Measurements from ENCODE around the gene NCAM1.

The NCAM1 gene

DNA sequence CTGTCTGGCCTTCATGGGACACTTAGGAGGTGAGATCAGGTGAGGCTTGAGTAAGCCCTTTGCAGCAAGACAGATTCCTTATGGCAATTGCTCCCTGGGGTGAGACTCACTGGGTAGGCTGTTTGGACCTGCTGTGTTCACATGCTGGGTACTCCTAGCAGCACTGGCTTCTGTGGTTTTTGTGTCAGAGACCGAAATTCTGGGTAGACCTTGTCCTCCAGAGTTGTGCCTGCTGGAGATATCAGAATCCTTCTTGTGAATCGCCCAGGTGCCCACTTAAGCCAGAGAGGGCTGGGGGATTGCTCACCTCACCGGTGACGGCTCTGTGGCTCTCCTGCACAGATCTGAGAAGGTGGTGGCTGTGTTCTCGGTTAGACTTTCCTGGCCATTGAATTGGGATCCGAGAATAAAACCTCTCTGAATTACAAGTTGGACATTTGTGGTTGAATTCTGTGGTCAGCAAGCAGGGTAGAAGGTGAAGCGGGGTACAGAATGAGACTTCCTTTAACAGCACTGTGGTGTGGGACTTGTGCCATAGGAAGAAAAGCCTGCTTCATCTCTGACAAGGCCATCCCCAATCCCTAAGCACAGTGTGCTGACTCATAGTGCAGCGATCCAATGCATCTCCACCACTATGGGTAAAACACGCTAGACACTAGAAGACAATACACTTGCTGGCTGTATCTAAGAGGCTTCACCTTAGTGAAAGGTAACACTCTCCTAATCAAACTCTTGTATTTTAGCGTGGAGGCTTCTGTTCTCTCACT is 300.7 kb downstream of the NCAM1 start:
- DNase-seq, result no peak

DNA sequence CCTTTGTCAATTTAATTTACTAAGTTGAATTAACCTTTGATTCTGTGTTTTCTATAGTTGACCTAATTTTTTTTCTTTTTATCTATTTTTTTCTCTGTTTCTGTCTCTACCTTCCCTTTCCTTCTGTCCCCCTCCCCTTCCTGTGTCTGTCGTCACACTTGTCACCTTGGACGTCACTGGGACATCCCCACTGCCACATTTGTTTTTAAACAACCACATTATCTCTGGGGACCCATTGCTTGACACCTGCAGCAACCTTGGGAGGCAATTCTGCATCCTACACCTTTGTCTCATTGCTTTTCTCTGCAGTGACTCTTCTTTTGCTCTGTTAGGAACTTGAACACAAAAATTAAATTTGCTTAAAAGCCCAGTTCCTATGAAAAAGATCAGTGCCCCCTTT is 301.4 kb downstream of the NCAM1 start:
- no peak for DNase-seq

DNA sequence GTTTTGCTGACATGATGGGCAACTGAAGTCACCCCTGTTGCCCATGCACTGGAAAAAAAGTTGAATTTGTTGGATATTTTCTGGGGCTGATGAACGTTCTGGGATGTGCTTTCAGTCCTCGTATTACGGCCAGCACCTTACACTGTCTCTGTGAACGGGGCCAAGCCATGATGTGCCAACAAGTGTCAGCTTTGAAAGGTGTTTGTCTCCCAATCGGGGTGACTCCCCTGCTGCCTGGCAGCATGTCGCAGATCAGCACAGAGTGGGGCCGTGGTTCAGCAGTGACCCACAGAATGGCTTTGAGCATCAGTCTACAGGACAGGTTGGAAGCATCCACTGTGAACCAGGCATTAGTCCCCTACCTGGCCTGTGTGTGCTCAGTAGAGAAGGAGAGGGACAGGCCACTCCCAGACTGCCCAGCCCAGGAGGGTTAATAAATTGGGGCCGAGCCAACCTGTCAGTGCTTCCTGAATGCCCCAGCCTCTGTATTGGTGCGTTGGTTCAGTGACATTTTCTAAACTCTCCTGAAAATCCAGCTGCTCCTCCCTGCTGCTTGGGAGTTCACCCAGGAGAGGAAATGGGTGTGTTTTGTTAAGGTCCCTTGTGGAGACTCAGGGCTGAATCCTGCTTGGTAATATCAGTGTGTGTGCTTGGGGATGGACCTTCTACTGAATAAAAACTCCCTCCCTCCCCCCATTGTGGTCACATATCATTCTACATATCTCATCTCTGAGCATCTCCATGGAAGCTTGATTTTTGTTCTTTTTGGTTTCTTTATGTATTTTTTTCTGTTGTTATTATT is 302.4 kb downstream of the NCAM1 start:
- no peak for DNase-seq

DNA sequence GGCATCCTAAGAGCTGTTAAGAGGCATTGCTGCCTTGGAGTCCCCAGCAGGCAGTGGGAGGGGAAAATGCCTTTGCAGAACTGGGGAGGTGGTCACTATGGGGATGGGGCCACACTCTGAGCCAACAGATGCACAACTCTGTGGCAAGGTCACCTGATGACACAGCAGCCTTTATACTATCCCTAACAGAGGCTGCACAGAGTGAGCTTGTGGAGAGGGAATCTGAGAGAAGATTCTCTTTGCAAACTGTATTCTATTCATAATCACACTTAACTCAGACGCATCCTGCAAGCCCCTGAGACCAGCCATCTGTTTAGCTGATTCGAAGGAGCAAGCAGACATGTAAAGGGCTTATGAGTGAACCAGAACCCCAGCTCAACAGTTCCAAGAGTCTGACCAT is 304.1 kb downstream of the NCAM1 start:
- no peak for DNase-seq

DNA sequence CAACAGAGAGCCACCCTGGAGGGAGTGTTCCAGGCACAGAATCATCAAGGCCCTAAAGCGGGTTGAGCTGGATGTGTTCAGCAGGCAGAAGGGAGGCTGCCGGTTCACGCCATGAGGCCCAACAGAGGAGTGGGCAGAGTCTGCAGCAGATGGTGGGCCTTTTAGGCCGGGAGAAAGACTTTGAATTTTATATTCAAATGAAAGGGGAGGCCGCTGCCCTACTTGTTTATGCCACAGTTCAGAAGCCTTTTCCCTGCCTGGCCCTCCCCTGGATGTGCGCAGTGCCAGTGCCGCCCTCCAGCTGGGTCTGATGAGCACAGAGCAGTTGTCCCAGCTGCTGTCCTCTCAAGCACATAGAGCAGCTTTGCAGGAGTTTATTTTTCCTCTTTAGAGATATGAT is 306.3 kb downstream of the NCAM1 start:
- no peak for DNase-seq

DNA sequence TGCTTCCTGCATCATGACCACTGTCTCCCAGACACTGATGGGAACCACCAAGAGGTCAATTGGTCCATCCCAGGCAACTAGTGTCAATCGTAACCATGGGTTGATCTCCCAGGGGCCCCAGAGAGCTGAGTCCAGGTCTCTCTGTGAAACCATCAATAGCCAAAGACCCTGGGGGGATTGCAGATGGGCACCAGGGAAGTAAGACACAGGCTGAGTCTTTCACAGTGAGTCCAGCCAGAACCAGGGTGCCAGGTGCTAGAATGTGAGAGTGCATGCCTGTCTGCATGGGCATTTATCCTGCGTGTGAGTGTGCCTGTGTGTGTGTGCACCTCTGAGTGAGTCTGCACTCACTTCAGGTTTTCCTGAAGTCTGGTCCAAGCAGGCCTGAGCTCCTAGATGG is 307.9 kb downstream of the NCAM1 start:
- DNase-seq, result no peak

DNA sequence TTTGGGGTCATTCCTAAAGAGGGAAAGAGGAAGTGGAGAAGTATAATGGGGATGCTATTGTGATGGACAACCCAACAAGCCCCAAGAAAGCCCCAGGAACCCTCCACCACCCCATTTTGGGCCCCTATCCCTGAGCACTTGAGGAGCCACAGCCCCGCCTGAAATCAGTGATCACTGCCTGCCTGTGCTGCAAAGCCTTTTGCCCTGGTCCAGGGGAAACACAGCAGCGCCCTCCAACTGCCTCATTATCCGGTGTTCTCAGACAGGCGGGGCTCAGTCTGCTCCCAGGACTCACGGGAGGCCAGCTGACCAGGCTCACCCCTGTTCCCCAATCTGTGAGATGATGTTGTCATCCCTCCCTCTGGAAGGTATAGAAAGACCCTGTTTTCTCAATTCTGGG is 308.4 kb downstream of the NCAM1 start:
- no peak for DNase-seq

DNA sequence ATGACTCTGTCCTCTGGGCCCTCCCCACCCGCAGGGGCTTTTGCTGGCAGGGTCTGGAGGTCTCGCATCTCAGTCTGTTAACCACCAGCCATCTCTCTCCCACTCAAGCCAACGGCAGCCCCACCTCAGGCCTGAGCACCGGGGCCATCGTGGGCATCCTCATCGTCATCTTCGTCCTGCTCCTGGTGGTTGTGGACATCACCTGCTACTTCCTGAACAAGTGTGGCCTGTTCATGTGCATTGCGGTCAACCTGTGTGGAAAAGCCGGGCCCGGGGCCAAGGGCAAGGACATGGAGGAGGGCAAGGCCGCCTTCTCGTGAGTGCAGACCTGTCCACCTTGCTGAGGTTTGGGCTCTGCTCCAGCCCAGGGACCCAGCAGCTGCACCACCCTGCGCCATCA is 308.9 kb downstream of the NCAM1 start:
- DNase-seq, result no peak

DNA sequence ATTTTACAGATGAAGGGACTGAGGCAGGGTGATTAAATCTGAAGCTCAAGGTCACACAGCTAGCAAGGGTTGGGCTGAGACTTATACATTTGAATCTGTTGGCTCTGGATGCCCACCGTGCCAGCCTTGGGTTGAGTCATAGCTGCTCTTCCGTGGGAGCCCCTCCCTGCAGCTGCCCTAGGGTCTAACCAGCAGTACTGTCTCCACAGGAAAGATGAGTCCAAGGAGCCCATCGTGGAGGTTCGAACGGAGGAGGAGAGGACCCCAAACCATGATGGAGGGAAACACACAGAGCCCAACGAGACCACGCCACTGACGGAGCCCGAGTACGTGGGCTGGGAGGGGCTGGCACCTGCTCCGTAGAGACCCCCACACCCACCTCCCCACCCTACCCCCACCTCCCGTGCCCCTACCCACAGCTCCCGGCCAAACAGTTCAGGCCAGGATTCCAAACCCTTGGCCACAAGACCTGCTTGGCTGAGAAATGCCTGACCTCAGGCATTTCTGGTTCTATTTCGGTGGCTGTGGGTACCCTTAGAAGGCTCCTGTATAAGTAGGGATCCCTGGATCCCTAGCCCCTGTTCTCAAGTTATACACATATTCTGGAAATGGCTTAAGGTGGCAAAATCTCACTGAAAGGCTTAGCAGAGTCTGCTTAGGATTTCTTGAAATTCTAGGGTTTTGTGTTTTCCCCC is 310.5 kb downstream of the NCAM1 start:
- DNase-seq, result no peak

DNA sequence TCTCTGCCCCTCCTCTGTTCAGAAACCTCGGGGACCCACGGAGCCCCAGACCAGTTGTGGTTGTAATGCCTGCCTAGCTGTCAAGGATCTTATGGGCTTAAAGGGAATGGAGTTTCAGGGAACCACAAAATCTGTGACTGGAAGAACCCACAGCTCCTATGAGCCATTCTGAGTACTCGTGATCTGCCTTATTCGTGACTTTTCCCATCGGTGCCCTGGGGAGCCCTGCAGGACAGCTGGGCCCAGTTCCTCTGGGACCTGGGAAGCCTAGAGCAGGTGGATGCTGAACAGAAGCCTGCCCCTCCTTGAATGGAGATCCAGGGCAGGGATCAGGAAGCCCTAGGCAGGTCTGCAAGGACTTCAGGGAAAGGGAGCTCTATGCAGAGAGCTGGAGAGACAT is 311.1 kb downstream of the NCAM1 start:
- no peak for DNase-seq

DNA sequence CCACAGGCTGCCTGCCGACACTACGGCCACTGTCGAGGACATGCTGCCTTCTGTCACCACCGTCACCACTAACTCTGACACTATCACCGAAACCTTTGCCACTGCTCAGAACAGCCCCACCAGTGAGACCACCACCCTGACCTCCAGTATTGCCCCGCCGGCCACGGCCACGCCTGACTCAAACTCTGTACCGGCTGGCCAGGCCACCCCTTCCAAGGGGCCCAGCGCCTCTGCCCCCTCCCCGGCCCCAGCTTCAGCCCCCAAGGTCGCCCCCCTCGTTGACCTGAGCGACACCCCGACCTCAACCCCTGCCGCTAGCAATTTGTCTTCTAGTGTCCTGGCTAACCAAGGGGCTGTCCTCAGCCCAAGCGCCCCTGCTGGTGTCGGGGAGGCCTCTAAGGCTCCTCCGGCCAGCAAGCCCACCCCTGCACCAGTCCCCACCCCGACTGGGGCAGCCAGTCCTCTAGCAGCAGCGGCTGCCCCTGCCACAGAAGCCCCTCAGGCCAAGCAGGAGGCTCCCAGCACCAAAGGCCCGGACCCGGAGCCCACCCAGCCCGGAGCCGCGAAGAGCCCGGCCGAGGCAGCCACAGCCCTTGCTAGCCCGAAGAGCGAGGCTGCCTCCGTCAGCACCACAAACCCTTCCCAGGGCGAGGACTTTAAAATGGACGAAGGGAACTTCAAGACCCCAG is 311.9 kb downstream of the NCAM1 start:
- no peak for DNase-seq

DNA sequence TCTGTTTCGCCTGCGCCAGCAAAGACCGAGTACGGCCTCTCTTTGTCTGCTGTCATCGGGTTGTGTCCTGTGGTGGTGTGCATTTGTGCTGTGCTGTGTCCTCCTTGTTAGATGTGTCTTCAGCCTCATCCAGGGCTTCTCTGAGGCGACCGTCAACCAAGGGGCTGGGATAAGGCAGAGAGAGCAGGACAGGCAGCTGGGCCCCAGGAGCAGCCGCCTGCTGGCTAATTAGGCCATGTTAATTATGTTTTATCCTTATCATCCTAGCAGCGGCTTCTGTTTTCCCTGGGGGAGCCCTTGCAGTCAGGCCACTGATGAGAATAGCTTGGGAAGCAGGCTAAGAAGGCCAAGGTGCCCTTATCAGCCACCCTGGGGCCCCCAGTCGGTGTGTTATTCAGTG is 312.5 kb downstream of the NCAM1 start:
- no peak for DNase-seq

DNA sequence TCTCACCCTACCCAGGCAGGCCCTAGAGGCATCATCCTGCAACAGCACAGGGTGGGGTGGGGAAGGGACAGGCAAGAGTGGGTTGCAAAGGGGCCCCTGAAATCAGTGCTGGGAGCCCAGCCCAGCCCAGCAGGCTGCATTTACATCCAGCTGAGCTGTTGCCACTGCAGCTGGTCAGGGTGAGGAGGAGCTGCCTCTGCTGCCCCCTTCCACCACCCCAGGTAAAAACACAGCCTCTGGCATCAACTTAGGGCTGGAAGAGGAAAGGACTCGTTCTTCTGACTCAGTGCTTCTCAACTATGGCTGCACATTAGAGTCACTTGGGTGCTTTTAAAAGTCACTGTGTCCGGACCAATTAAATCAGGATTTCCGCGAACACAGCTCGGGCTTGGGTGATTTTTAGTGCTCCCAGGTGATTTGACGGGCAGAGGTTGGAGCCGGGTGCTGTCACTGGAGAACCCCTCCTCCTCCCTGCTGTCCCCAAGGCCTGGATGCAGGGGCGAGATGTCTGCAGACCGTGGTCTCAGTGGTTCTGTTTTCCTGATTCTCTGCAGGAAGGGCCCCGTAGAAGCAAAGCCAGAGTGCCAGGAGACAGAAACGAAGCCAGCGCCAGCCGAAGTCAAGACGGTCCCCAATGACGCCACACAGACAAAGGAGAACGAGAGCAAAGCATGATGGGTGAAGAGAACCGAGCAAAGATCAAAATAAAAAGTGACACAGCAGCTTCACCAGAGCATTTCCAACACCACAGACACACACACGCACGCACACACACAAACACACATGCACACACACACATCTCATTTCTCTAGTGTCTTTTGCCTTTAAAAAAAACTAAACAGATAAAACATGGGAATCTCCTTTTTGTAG is 313.7 kb downstream of the NCAM1 start:
- DNase-seq, result no peak

DNA sequence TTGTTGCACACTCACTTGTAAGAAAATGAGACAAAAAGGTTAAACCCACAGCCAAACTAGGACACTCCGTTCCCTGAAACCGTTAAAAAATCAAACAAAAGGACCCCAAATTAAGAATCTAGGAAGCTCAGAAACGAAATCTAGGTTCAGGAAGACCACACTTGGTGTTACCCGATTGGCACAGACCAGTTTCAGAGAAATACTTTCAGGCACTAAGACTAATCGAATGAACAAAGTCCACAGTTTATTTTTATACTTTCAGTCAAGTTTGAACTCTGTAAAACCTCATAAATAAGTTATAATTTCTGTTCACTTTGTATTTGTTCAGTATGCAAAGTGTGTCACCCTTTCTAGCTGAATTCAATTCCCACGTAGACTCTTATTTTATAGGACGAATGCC is 314.4 kb downstream of the NCAM1 start:
- DNase-seq, result no peak

DNA sequence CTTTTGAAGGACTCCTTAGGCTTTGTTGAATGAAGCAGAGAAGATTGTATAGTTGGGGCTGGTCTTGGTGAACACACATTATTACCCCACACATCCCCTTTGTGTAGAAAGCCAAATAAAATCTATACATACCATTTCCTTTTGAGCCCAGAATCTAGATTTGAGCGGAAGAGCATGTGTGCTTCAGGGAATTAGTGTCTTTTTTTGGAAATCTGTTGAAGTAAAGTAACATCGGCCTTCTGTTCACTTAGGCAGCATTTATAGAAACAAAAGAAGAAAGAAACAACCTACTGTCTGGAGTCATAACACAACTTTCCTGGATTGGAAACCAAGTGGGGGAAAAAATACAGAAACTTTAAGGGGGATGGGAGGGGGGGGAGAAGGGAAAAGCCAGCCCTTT is 315.2 kb downstream of the NCAM1 start:
- DNase-seq, result no peak

DNA sequence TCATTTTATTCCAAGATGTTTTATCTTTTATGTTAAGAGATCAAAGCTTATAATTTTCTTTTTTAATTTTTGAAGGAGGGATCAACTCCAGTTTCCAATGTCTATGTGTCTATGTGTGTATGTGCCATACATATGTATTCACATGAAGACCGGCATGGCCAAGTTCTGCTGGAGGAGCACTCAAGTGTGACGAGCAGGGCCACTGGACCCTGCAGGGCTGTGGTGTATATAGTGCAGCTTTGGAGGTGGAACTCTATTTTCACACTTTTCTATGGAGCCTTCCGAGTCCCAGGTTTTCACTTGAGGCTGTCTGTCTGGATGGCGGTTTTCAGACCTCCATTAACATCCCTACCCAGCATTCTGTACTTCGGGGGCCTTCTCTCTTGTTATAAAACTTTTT is 316.7 kb downstream of the NCAM1 start:
- no peak for DNase-seq

DNA sequence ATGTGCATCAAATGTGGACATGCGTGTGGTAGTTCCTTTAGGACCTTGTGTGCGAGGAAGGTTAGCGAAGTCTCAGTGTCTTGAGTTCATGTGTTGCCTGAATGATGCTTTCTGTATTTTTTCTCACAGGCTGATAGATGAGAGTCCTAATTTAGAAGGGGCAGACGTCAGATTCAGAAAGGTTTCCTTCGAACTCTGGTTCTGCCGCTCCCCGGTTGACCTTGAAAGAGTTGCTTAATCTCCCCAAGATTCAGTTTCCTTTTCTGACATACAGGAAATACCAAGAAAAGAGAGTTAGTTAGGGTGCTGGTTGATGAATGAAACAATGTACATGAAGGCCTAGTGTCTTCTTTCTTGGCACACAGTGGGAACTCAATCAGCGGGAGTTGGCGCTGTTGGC is 317.3 kb downstream of the NCAM1 start:
- no peak for DNase-seq

DNA sequence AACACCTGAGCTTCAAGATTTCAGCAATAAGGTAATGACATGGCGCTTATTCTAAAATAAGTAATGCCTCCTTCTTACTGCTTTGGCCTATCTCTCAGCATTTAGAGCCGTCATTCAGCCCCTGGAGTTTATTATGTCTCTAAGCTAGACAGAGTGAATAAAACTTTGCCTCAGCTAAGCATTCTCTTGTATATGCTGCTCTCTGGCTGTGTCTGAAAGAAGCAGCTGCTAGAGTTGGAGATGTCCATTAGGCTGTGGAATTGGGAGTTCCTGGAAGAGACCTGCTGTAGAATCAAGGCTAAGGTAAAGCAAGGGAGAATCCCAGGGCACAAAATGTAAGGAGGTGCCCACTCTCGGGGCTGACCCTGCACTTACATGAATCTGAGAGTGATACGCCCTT is 317.7 kb downstream of the NCAM1 start:
- DNase-seq, result no peak

DNA sequence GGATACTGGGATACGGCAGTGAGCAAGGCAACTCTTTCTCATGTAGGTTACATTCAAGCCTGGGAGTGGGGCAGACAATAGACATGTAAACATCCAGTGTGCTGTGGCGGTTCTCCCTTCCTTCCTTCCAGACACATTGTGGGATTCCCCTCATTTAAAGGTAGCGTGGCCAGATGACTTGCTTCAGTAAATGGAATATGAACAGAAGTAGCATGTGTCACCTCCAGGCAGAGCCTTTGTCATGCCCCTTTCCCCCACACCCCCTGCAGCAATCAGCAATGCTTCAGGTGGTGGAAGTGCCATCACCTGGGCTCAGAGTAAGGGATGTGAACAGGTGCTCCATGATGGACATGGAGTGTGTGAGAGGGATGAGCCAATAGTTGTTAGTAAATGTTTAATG is 318.4 kb downstream of the NCAM1 start:
- DNase-seq, result no peak

DNA sequence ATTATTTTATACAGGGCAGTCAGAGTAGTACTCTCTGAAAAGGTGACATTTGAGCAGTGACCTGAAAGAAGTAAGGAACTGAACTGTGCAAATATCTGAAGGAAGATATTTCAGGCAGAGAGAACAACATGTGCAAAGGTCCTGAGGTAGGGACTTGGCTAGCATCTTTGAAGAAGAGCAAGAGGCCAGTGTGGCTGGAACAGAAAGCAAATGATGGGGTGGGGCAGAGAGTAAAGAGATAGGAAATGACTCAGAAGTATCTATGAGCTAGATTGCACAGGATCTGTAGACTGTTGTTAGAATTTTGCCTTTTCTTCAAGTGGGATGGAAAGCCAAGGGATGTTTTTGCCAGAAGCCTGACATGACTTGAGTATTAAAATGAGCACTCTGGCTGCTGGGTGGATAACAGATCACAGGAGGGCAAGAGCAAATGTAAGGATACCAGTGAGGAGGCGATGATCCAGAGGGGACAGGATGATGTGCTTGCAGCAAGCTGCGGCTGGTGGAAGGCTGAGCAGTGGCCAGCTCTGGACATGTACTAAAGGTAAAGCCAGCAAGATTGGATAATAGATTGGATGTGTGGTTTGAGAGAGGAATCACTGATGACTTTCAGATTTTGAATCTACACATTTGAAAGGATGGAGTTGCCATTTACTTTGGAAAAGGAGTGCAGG is 320.0 kb downstream of the NCAM1 start:
- no peak for DNase-seq

DNA sequence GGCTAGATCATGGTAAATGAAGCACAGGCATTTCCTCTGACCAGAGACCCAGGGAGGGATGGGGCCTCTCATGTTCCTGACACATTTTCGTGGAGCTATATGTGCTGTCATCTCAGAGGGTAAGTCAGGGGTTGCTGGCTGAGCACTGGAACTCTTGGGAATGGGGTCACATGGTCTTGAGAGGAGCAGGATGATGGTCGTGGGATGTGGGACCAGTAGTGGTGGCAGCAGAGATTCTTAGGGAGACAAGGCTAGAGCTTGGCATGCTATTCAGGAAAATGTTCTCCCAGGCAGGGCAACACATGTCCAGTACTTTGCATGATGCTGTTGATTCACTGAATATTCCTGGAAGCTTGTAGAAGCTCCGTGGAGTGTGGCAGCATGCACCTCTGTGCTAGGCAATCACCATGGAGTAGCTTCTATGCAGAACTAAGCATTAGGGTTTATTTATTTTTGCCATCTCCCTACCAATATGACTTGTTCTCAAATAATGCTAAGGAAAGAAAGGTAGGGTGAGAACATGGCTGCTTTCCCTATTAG is 321.7 kb downstream of the NCAM1 start:
- no peak for DNase-seq
